Right hindlimb (tissue), 1 donor: ENCODE measurements around the gene RNF169.
A peak's percentile ranks its signal among the peaks of the same experiment; 100 is the strongest.
"Not testable (repeated sequence)": the region's sequence is repeated elsewhere in the genome, so short reads cannot be mapped to it uniquely, and the experiment has no call there.

Experiments
- DNase-seq: peaks from one replicate; pipeline ENCODE4 v3.0.0-alpha.2; 2018

Gene RNF169

GRCh38 chr11:74729397-74729796, 19.3 kb upstream of the RNF169 start:
- DNase-seq, result no peak

GRCh38 chr11:74730571-74731260, 17.9 kb upstream of the RNF169 start:
- no peak for DNase-seq

GRCh38 chr11:74731301-74732094, 17.2 kb upstream of the RNF169 start, which contains the start of gene CHRDL2:
CHRDL2 (minus strand) TSS chr11:74731426; CDS start chr11:74730888, 538 bp downstream.
- peak; percentile 52 for DNase-seq

GRCh38 chr11:74734559-74734925, 14.1 kb upstream of the RNF169 start:
- peak; percentile 40 for DNase-seq

GRCh38 chr11:74735365-74735928, 13.2 kb upstream of the RNF169 start:
- no peak for DNase-seq

- DNase-seq, result no peak
Measured at GRCh38 chr11:74736031-74736430, 12.6 kb upstream of the RNF169 start.

- DNase-seq, result peak; percentile 63
Measured at GRCh38 chr11:74739546-74740270, 8.9 kb upstream of the RNF169 start.

GRCh38 chr11:74742070-74742469, 6.6 kb upstream of the RNF169 start:
- no peak for DNase-seq

GRCh38 chr11:74743640-74744039, 5.0 kb upstream of the RNF169 start:
- no peak for DNase-seq

GRCh38 chr11:74744277-74744676, 4.4 kb upstream of the RNF169 start:
- DNase-seq, result no peak

- DNase-seq, result no peak
Measured at GRCh38 chr11:74746868-74747267, 1.8 kb upstream of the RNF169 start.

- peak; percentile 71 for DNase-seq
Measured at GRCh38 chr11:74749127-74749964, 697 bp downstream of the RNF169 start.

GRCh38 chr11:74749965-74750296, 1.3 kb downstream of the RNF169 start:
- DNase-seq, result no peak

GRCh38 chr11:74750598-74750997, 1.9 kb downstream of the RNF169 start:
- not testable (repeated sequence) for DNase-seq

- DNase-seq, result no peak
Measured at GRCh38 chr11:74751303-74751702, 2.7 kb downstream of the RNF169 start.

- no peak for DNase-seq
Measured at GRCh38 chr11:74754507-74755252, 6.0 kb downstream of the RNF169 start.

- no peak for DNase-seq
Measured at GRCh38 chr11:74755395-74755995, 6.8 kb downstream of the RNF169 start.

GRCh38 chr11:74756571-74756970, 7.9 kb downstream of the RNF169 start:
- no peak for DNase-seq

GRCh38 chr11:74766905-74767304, 18.3 kb downstream of the RNF169 start:
- no peak for DNase-seq

- not testable (repeated sequence) for DNase-seq
Measured at GRCh38 chr11:74768172-74768651, 19.6 kb downstream of the RNF169 start.
